ENCODE measurements around the gene PCDHGB5.

PCDHGB5 gene

DNA sequence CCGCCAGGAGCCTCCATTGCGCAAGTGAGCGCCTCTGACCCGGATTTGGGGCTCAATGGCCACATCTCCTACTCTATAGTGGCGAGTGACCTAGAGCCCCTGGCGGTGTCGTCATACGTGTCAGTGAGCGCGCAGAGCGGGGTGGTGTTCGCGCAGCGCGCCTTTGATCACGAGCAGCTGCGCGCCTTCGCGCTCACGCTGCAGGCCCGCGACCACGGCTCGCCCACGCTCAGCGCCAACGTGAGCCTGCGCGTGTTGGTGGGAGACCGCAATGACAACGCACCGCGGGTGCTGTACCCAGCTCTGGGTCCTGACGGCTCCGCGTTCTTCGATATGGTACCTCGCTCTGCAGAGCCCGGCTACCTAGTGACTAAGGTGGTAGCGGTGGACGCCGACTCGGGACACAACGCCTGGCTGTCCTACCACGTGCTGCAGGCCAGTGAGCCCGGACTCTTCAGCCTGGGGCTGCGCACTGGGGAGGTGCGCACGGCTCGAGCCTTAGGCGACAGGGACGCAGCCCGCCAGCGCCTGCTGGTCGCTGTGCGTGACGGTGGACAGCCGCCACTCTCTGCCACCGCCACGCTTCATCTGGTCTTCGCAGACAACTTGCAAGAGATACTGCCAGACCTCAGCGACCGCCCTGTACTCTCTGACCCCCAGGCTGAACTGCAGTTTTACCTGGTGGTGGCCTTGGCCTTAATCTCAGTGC is 12.0 kb downstream of the PCDHGB5 start:
- TF ChIP-seq GABPA (IDR thresholded peaks at IDR 0.05; ENCODE audit: low read depth) (no peak), POLR2AphosphoS5 (IDR thresholded peaks at IDR 0.05; ENCODE audit: low read depth) (no peak), SPI1 (IDR thresholded peaks at IDR 0.05; ENCODE audit: borderline replicate concordance, low read depth) (no peak)
- TF ChIP-seq, protein P1, sequence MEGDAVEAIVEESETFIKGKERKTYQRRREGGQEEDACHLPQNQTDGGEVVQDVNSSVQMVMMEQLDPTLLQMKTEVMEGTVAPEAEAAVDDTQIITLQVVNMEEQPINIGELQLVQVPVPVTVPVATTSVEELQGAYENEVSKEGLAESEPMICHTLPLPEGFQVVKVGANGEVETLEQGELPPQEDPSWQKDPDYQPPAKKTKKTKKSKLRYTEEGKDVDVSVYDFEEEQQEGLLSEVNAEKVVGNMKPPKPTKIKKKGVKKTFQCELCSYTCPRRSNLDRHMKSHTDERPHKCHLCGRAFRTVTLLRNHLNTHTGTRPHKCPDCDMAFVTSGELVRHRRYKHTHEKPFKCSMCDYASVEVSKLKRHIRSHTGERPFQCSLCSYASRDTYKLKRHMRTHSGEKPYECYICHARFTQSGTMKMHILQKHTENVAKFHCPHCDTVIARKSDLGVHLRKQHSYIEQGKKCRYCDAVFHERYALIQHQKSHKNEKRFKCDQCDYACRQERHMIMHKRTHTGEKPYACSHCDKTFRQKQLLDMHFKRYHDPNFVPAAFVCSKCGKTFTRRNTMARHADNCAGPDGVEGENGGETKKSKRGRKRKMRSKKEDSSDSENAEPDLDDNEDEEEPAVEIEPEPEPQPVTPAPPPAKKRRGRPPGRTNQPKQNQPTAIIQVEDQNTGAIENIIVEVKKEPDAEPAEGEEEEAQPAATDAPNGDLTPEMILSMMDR (IDR thresholded peaks at IDR 0.05; ENCODE audit: insufficient read depth, low read length): no peak
- TF ChIP-seq, protein P2, sequence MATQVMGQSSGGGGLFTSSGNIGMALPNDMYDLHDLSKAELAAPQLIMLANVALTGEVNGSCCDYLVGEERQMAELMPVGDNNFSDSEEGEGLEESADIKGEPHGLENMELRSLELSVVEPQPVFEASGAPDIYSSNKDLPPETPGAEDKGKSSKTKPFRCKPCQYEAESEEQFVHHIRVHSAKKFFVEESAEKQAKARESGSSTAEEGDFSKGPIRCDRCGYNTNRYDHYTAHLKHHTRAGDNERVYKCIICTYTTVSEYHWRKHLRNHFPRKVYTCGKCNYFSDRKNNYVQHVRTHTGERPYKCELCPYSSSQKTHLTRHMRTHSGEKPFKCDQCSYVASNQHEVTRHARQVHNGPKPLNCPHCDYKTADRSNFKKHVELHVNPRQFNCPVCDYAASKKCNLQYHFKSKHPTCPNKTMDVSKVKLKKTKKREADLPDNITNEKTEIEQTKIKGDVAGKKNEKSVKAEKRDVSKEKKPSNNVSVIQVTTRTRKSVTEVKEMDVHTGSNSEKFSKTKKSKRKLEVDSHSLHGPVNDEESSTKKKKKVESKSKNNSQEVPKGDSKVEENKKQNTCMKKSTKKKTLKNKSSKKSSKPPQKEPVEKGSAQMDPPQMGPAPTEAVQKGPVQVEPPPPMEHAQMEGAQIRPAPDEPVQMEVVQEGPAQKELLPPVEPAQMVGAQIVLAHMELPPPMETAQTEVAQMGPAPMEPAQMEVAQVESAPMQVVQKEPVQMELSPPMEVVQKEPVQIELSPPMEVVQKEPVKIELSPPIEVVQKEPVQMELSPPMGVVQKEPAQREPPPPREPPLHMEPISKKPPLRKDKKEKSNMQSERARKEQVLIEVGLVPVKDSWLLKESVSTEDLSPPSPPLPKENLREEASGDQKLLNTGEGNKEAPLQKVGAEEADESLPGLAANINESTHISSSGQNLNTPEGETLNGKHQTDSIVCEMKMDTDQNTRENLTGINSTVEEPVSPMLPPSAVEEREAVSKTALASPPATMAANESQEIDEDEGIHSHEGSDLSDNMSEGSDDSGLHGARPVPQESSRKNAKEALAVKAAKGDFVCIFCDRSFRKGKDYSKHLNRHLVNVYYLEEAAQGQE (IDR thresholded peaks at IDR 0.05; ENCODE audit: insufficient replicate concordance, low read depth): no peak
- Histone ChIP-seq H3K27ac (replicated peaks) (no peak overlapping the region), H3K4me3 (replicated peaks; ENCODE audit: insufficient read depth, low read length) (no peak overlapping the region), H3K27me3 (ENCODE audit: insufficient read depth, poor library complexity, severe bottlenecking) (peaks cover 3% of the 10 kb centered on the region)
- DNase-seq (ENCODE audit: low read depth in 1 of 2, low spot score in 1 of 2): no peak

DNA sequence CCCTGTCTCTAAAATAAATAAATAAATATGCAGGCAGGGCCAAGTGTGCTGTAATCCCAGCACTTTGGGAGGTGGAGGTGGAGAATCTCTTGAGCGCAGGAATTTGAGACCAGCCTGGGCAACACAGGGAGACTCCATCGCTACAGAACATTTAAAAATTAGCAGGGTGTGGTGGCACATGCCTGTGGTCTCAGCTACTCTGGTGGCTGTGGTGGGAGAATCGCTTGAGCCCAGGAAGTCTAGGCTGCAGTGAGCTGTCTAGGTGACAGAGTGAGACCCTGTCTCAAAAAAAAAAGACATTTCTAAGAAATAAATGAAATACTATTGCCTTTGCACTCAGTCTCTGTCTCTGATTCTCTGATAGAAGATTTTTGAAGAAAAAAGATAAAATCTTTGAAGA is 13.8 kb downstream of the PCDHGB5 start:
- no peak overlapping the region for H3K4me3 ChIP-seq (replicated peaks; ENCODE audit: insufficient read depth, low read length)
- no peak overlapping the region for H3K27ac ChIP-seq (replicated peaks)
- no peak for DNase-seq (ENCODE audit: low read depth in 1 of 2, low spot score in 1 of 2)
- peaks cover 3% of the 10 kb centered on the region for H3K27me3 ChIP-seq (ENCODE audit: insufficient read depth, poor library complexity, severe bottlenecking)
- TF ChIP-seq, protein P1 (IDR thresholded peaks at IDR 0.05; ENCODE audit: insufficient read depth, low read length): no peak
- TF ChIP-seq SPI1 (IDR thresholded peaks at IDR 0.05; ENCODE audit: borderline replicate concordance, low read depth) (no peak), POLR2AphosphoS5 (IDR thresholded peaks at IDR 0.05; ENCODE audit: low read depth) (no peak), GABPA (IDR thresholded peaks at IDR 0.05; ENCODE audit: low read depth) (no peak)
- TF ChIP-seq, protein P2 (IDR thresholded peaks at IDR 0.05; ENCODE audit: insufficient replicate concordance, low read depth): no peak

DNA sequence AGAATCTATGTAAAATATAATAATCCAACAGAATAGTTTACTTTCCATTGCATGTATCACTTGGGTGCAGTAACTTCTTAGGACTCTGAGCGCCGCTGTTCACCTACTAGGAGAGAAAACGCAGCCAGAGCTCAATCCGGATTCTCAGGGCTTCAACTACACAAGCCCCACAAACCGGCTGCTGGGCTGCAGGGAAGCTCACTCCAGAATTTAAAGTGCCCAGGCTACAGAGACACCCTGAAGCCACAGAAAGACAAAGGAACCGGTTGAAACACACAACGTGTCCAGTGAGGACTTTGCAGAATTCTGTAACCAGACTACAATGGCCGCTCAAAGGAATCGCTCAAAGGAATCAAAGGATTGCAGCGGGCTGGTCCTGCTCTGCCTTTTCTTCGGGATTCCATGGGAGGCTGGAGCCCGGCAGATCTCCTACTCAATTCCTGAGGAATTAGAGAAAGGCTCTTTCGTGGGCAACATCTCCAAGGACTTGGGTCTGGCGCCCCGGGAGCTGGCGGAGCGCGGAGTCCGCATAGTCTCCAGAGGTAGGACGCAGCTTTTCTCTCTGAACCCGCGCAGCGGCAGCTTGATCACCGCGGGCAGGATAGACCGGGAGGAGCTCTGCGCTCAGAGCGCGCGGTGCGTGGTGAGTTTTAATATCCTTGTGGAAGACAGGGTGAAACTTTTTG is 15.2 kb downstream of the PCDHGB5 start, which contains the start of gene PCDHGA10:
TSS of gene PCDHGA10 (plus strand) at position 134 of the 686 bp plus-strand sequence. CDS start at position 323, 189 bp downstream.
- DNase-seq (ENCODE audit: low read depth in 1 of 2, low spot score in 1 of 2): peak; percentile 48 to 79
- Histone ChIP-seq H3K27ac (replicated peaks) (no peak within 1 kb of the TSS), H3K4me3 (replicated peaks; ENCODE audit: insufficient read depth, low read length) (peak within 1 kb of the TSS; percentile 68), H3K27me3 (ENCODE audit: insufficient read depth, poor library complexity, severe bottlenecking) (peaks cover 3% of the 10 kb centered on the region)
- no peak for TF ChIP-seq GABPA (IDR thresholded peaks at IDR 0.05; ENCODE audit: low read depth)
- TF ChIP-seq, protein P1 (IDR thresholded peaks at IDR 0.05; ENCODE audit: insufficient read depth, low read length): peak; percentile 51
